WTC11 (cell line): Measurements from ENCODE around the gene ANKMY1. TPM values are rescaled to one million over a fixed set of nuclear protein-coding genes. Genes with fewer than 3 reads are reported as not detected.

ENCODE experiments used
- ATAC-seq: fragments of 200-7000 bp; cut with Tn5 transposase; 2 replicates; pipeline ENCODE4 v1.10.0; 2021; ENCODE audit warnings: mild to moderate bottlenecking, moderate library complexity
- CTCF ChIA-PET: fragments of 300-600 bp; sonication (Branson Sonifier 250); formaldehyde crosslinking; loops from one replicate; lab custom pipeline; 2021; ENCODE audit warnings: antibody characterized with exemption; lab: Charles Lee
- POLR2A ChIA-PET: fragments of 350-600 bp; sonication (Branson Sonifier 250); formaldehyde crosslinking; loops from one replicate; lab custom pipeline; 2021; ENCODE audit warnings: antibody characterized with exemption; lab: Charles Lee
- DNase-seq: peaks from one replicate; pipeline ENCODE4 v3.0.0; 2021; ENCODE audit warnings: low spot score
- H3K27ac Mint-ChIP-seq: 2 replicates; pipeline ENCODE4 v1.8.0; 2021; ENCODE audit warnings: mixed read lengths
- H3K27me3 Mint-ChIP-seq: 2 replicates; pipeline ENCODE4 v1.8.0; 2021; ENCODE audit warnings: low read depth, mild to moderate bottlenecking, moderate library complexity, mixed read lengths
- H3K36me3 Mint-ChIP-seq: 2 replicates; pipeline ENCODE4 v1.8.0; 2021; ENCODE audit warnings: mixed read lengths
- H3K4me1 Mint-ChIP-seq: 2 replicates; pipeline ENCODE4 v1.8.0; 2022; ENCODE audit warnings: mixed read lengths
- H3K4me3 Mint-ChIP-seq: 2 replicates; pipeline ENCODE4 v1.8.0; 2021; ENCODE audit warnings: mild to moderate bottlenecking, moderate library complexity, mixed read lengths
- H3K9me3 Mint-ChIP-seq: 2 replicates; pipeline ENCODE4 v1.8.0; 2021; ENCODE audit warnings: mixed read lengths
- AR ChIP-seq: fragments of 250-450 bp; sonication (Bioruptor Pico); IDR thresholded peaks from 2 replicates; pipeline ENCODE4 v1.9.0; 2021; ENCODE audit warnings: mild to moderate bottlenecking
- ATF1 ChIP-seq: sonication (generic); formaldehyde crosslinking; IDR thresholded peaks from 2 replicates; pipeline ENCODE4 v1.8.1; 2023; ENCODE audit warnings: mild to moderate bottlenecking, moderate library complexity, missing genetic modification reagents
- ATF3 ChIP-seq: sonication (generic); formaldehyde crosslinking; conservative IDR thresholded peaks from 2 replicates; pipeline ENCODE4 v1.8.1; 2022; ENCODE audit warnings: mild to moderate bottlenecking, missing genetic modification reagents
- ATF6 ChIP-seq: sonication (generic); formaldehyde crosslinking; IDR thresholded peaks from 2 replicates; pipeline ENCODE4 v1.8.1; 2023; ENCODE audit warnings: mild to moderate bottlenecking, missing genetic modification reagents
- CREM ChIP-seq: sonication (generic); formaldehyde crosslinking; IDR thresholded peaks from 2 replicates; pipeline ENCODE4 v1.8.1; 2022; ENCODE audit warnings: mild to moderate bottlenecking, missing genetic modification reagents, moderate library complexity
- ESRRA ChIP-seq: sonication (generic); formaldehyde crosslinking; IDR thresholded peaks from 2 replicates; pipeline ENCODE4 v1.8.1; 2022; ENCODE audit warnings: mild to moderate bottlenecking, missing genetic modification reagents, borderline replicate concordance
- FOXP4 ChIP-seq: sonication (generic); formaldehyde crosslinking; IDR thresholded peaks from 2 replicates; pipeline ENCODE4 v1.8.0; 2022; ENCODE audit warnings: mild to moderate bottlenecking, missing genetic modification reagents
- GRHL2 ChIP-seq: fragments of 250-450 bp; sonication (Bioruptor Pico); IDR thresholded peaks from 2 replicates; pipeline ENCODE4 v1.8.0; 2022; ENCODE audit warnings: mild to moderate bottlenecking, moderate library complexity; ENCODE audit not compliant: insufficient replicate concordance, severe bottlenecking
- JUN ChIP-seq: sonication (generic); formaldehyde crosslinking; IDR thresholded peaks from 2 replicates; pipeline ENCODE4 v1.8.0; 2023; ENCODE audit warnings: mild to moderate bottlenecking, missing genetic modification reagents
- NFYB ChIP-seq: sonication (generic); formaldehyde crosslinking; conservative IDR thresholded peaks from 2 replicates; pipeline ENCODE4 v1.8.0; 2022; ENCODE audit warnings: low read depth, missing genetic modification reagents
- PRDM15 ChIP-seq: sonication (generic); formaldehyde crosslinking; IDR thresholded peaks from 2 replicates; pipeline ENCODE4 v1.8.0; 2022; ENCODE audit warnings: missing genetic modification reagents
- SMAD4 ChIP-seq: sonication (generic); formaldehyde crosslinking; IDR thresholded peaks from 2 replicates; pipeline ENCODE4 v1.8.0; 2022; ENCODE audit warnings: mild to moderate bottlenecking, missing genetic modification reagents
- SOX15 ChIP-seq: fragments of 250-450 bp; sonication (Bioruptor Pico); IDR thresholded peaks from 2 replicates; pipeline ENCODE4 v1.9.0; 2021; ENCODE audit warnings: mild to moderate bottlenecking
- SP1 ChIP-seq: sonication (generic); formaldehyde crosslinking; conservative IDR thresholded peaks from 2 replicates; pipeline ENCODE4 v1.8.1; 2022; ENCODE audit warnings: missing genetic modification reagents
- TEAD1 ChIP-seq: sonication (generic); formaldehyde crosslinking; IDR thresholded peaks from 2 replicates; pipeline ENCODE4 v1.8.0; 2022; ENCODE audit warnings: mild to moderate bottlenecking, missing genetic modification reagents
- TEAD4 ChIP-seq: sonication (generic); formaldehyde crosslinking; IDR thresholded peaks from 2 replicates; pipeline ENCODE4 v1.8.0; 2022; ENCODE audit warnings: mild to moderate bottlenecking, missing genetic modification reagents
- TP53 ChIP-seq: sonication (generic); formaldehyde crosslinking; IDR thresholded peaks from 2 replicates; pipeline ENCODE4 v1.8.1; 2023; ENCODE audit warnings: mild to moderate bottlenecking, missing genetic modification reagents
- ZBTB21 ChIP-seq: sonication (generic); formaldehyde crosslinking; IDR thresholded peaks from 2 replicates; pipeline ENCODE4 v1.8.1; 2023; ENCODE audit warnings: mild to moderate bottlenecking, missing genetic modification reagents, borderline replicate concordance
- ZNF138 ChIP-seq: sonication (generic); formaldehyde crosslinking; conservative IDR thresholded peaks from 2 replicates; pipeline ENCODE4 v1.8.1; 2022; ENCODE audit warnings: mild to moderate bottlenecking, moderate library complexity, missing genetic modification reagents
- ZNF219 ChIP-seq: sonication (generic); formaldehyde crosslinking; IDR thresholded peaks from 2 replicates; pipeline ENCODE4 v1.8.0; 2023; ENCODE audit warnings: missing genetic modification reagents, mild to moderate bottlenecking, borderline replicate concordance
- ZNF232 ChIP-seq: sonication (generic); formaldehyde crosslinking; IDR thresholded peaks from 2 replicates; pipeline ENCODE4 v1.8.0; 2022; ENCODE audit warnings: mild to moderate bottlenecking, missing genetic modification reagents
- ZNF396 ChIP-seq: fragments of 250-450 bp; sonication (Bioruptor Pico); IDR thresholded peaks from 2 replicates; pipeline ENCODE4 v1.8.0; 2021; ENCODE audit warnings: mild to moderate bottlenecking, moderate library complexity, borderline replicate concordance
- total RNA-seq: library from RNA; stranded (reverse); gene quantifications from 3 replicates; pipeline ENCODE4 v1.2.3, GENCODE V29; 2021

ANKMY1 gene
- total RNA-seq, 1 experiment from 2014 or later: 4.6 TPM

- TF ChIP-seq ZBTB21 (CRISPR knock-in tag) (0 out of 2 replicates have a peak, but pooled peaks have one; percentile 23), FOXP4 (CRISPR knock-in tag) (no peak), ESRRA (CRISPR knock-in tag) (no peak), ATF1 (CRISPR knock-in tag) (no peak), SP1 (no peak), NFYB (CRISPR knock-in tag) (no peak), ZNF232 (CRISPR knock-in tag) (no peak)
Measured at GRCh38 chr2:240520130-240520973, 37.4 kb downstream of the ANKMY1 start (continued).

- peaks cover 26% of the 10 kb centered on the region for H3K36me3 Mint-ChIP-seq
- TF ChIP-seq SMAD4 (CRISPR knock-in tag) (no peak), SOX15 (CRISPR knock-in tag) (no peak), TP53 (CRISPR knock-in tag) (no peak), AR (CRISPR knock-in tag) (no peak), TEAD4 (CRISPR knock-in tag) (no peak), ZNF396 (CRISPR knock-in tag) (no peak), ATF3 (CRISPR knock-in tag) (no peak), TEAD1 (CRISPR knock-in tag) (no peak), JUN (CRISPR knock-in tag) (no peak), ZNF138 (CRISPR knock-in tag) (no peak), ZNF219 (CRISPR knock-in tag) (no peak)
- peaks cover 41% of the 10 kb centered on the region for H3K27me3 Mint-ChIP-seq
- H3K4me3 Mint-ChIP-seq: peak overlapping the region; percentile 60
- ChIA-PET POLR2A (interaction anchor here (0.5 kb wide), 1 partner anchor 183 kb away, joined by 4 read pairs; no protein-coding TSS in a partner anchor), CTCF (interaction anchor here (0.8 to 1.3 kb wide), 7 partner anchors 22 to 286 kb away, joined by 3 to 9 read pairs (median 4); no protein-coding TSS in a partner anchor)
- no peak overlapping the region for H3K27ac Mint-ChIP-seq
- H3K9me3 Mint-ChIP-seq: peaks cover 27% of the 10 kb centered on the region
- ATAC-seq (no peak), DNase-seq (no peak)
- H3K4me1 Mint-ChIP-seq: peaks cover 12% of the 10 kb centered on the region
Measured at GRCh38 chr2:240519396-240520129, 38.2 kb downstream of the ANKMY1 start.

- ATAC-seq: no peak
- H3K36me3 Mint-ChIP-seq: peaks cover 20% of the 10 kb centered on the region
- no peak overlapping the region for H3K27ac Mint-ChIP-seq
- peaks cover 21% of the 10 kb centered on the region for H3K9me3 Mint-ChIP-seq
- peaks cover 41% of the 10 kb centered on the region for H3K27me3 Mint-ChIP-seq
- peak overlapping the region; percentile 60; the same call in 1 of the 2 replicates for H3K4me3 Mint-ChIP-seq
- ChIA-PET CTCF (no interaction called here), POLR2A (no interaction called here)
- H3K4me1 Mint-ChIP-seq: peaks cover 12% of the 10 kb centered on the region
- DNase-seq: no peak
- TF ChIP-seq PRDM15 (CRISPR knock-in tag): no peak
- no peak for TF ChIP-seq GRHL2
- no peak for TF ChIP-seq CREM (CRISPR knock-in tag)
- TF ChIP-seq ATF6 (CRISPR knock-in tag): no peak
Measured at GRCh38 chr2:240518981-240519380, 38.8 kb downstream of the ANKMY1 start.
